Ramos (cell line): Measurements from ENCODE around the gene MC5R.

ENCODE experiments used
- in situ Hi-C: fragments of 300-500 bp; cut with MboI; formaldehyde crosslinking; loops from one replicate; pipeline ENCODE4 v1.14.3; 2022; ENCODE audit warnings: low sequenced_read_pairs; ENCODE audit not compliant: unreplicated experiment

The MC5R gene

GRCh38 chr18:13823707-13824395 lies at the start of gene MC5R:
Gene MC5R (plus strand): TSS chr18:13824149. CDS start chr18:13825766, 1,617 bp downstream.
- in situ Hi-C loops, result loop anchor here (10.0 kb wide), 1 partner anchor 261 kb away; no protein-coding TSS in a partner anchor

- in situ Hi-C loops, result no loop called here
Observed at GRCh38 chr18:13775058-13775457, 48.9 kb upstream of the MC5R start.

GRCh38 chr18:13791181-13791580 lies 32.8 kb upstream of the MC5R start:
- in situ Hi-C loops, result no loop called here

GRCh38 chr18:13793819-13794218 lies 30.1 kb upstream of the MC5R start:
- in situ Hi-C loops, result no loop called here

GRCh38 chr18:13796515-13796914 lies 27.4 kb upstream of the MC5R start:
- in situ Hi-C loops, result no loop called here

- in situ Hi-C loops, result no loop called here
Observed at GRCh38 chr18:13797157-13797611, 26.8 kb upstream of the MC5R start.

GRCh38 chr18:13799396-13799795 lies 24.6 kb upstream of the MC5R start:
- in situ Hi-C loops, result no loop called here

- in situ Hi-C loops, result no loop called here
Observed at GRCh38 chr18:13800505-13801259, 23.3 kb upstream of the MC5R start.

- in situ Hi-C loops, result no loop called here
Observed at GRCh38 chr18:13801260-13801601, 22.7 kb upstream of the MC5R start.

- in situ Hi-C loops, result no loop called here
Observed at GRCh38 chr18:13804305-13804704, 19.6 kb upstream of the MC5R start.

- in situ Hi-C loops, result no loop called here
Observed at GRCh38 chr18:13808294-13809042, 15.5 kb upstream of the MC5R start.

- in situ Hi-C loops, result no loop called here
Observed at GRCh38 chr18:13809043-13809430, 14.9 kb upstream of the MC5R start.

- in situ Hi-C loops, result no loop called here
Observed at GRCh38 chr18:13809531-13810255, 14.3 kb upstream of the MC5R start.

GRCh38 chr18:13810950-13811485 lies 12.9 kb upstream of the MC5R start:
- in situ Hi-C loops, result no loop called here

GRCh38 chr18:13811993-13812392 lies 12.0 kb upstream of the MC5R start:
- in situ Hi-C loops, result no loop called here

GRCh38 chr18:13813271-13813849 lies 10.6 kb upstream of the MC5R start:
- in situ Hi-C loops, result no loop called here

GRCh38 chr18:13826209-13826608 lies 2.3 kb downstream of the MC5R start:
- in situ Hi-C loops, result loop anchor here (10.0 kb wide), 1 partner anchor 259 kb away; no protein-coding TSS in a partner anchor

- in situ Hi-C loops, result no loop called here
Observed at GRCh38 chr18:13831864-13832508, 8.0 kb downstream of the MC5R start.

GRCh38 chr18:13834496-13835015 lies 10.6 kb downstream of the MC5R start:
- in situ Hi-C loops, result no loop called here
